Upper lobe of left lung (tissue), 4 donors: ENCODE measurements around the gene MYO9A.

Source experiments
- POLR2A ChIP-seq, 4 donors: fragments of 450-650 bp; IDR thresholded peaks; one replicate each; pipeline ENCODE4 v1.5.1; 2016 to 2017; ENCODE audit warnings: antibody characterized with exemption in 4 of 4, mild to moderate bottlenecking in 2 of 4
- TF ChIP-seq, protein P1 (sequence below), 6 experiments: fragments of 450-650 bp in 4 of 6; fragments of 200-600 bp in 2 of 6; sonication (generic) in 2 of 6; IDR thresholded peaks; one replicate each; pipeline ENCODE4 v1.5.1; 2016 to 2019; ENCODE audit warnings: antibody characterized with exemption in 6 of 6

DNA sequence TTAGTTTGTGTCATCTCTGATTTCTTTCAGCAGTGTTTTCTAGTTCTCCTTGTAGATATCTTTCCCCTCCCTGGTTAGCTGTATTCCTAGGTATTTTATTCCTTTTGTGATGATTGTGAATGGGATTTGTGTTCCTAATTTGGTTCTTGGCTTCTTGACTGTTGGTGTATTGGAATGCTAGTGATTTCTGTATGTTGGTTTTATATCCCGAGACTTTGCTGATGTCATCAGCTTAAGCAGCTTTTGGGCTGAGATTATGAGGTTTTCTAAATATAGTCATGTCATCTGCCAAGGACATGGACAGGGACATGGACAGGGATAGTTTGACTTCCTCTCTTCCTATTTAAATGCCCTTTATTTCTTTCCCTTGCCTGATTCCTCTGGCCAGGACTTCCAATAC, 35.8 kb downstream of the MYO9A start:
- TF ChIP-seq, protein P1, sequence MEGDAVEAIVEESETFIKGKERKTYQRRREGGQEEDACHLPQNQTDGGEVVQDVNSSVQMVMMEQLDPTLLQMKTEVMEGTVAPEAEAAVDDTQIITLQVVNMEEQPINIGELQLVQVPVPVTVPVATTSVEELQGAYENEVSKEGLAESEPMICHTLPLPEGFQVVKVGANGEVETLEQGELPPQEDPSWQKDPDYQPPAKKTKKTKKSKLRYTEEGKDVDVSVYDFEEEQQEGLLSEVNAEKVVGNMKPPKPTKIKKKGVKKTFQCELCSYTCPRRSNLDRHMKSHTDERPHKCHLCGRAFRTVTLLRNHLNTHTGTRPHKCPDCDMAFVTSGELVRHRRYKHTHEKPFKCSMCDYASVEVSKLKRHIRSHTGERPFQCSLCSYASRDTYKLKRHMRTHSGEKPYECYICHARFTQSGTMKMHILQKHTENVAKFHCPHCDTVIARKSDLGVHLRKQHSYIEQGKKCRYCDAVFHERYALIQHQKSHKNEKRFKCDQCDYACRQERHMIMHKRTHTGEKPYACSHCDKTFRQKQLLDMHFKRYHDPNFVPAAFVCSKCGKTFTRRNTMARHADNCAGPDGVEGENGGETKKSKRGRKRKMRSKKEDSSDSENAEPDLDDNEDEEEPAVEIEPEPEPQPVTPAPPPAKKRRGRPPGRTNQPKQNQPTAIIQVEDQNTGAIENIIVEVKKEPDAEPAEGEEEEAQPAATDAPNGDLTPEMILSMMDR (IDR thresholded peaks at IDR 0.05): no peak
- TF ChIP-seq POLR2A (IDR thresholded peaks at IDR 0.05): no peak
